GM12878 (cell line): ENCODE results near the gene GTF3C1. TPM values are rescaled to one million over a fixed set of nuclear protein-coding genes. Genes with fewer than 3 reads are reported as not detected.

Experiments used
- BMI1 ChIP-seq: fragments of 450-650 bp; IDR thresholded peaks from 2 replicates; pipeline ENCODE4 v1.6.1; 2016; ENCODE audit warnings: mild to moderate bottlenecking, moderate library complexity, borderline replicate concordance
- E2F4 ChIP-seq: IDR thresholded peaks from 2 replicates; pipeline ENCODE4 v1.6.1; 2012; ENCODE audit warnings: low read depth, low read length, improper control_type of control experiment
- E4F1 ChIP-seq: fragments of 450-650 bp; IDR thresholded peaks from 2 replicates; pipeline ENCODE4 v1.6.1; 2018; ENCODE audit warnings: borderline replicate concordance, mild to moderate bottlenecking; ENCODE audit not compliant: partially characterized antibody
- EED ChIP-seq: sonication (generic); IDR thresholded peaks from 2 replicates; pipeline ENCODE4 v1.6.1; 2016; ENCODE audit warnings: antibody characterized with exemption, low read depth
- EGR1 ChIP-seq, 2 experiments: IDR thresholded peaks; 1 replicate in 1 of 2; 2 replicates in 1 of 2; pipeline ENCODE4 v1.6.1; 2011 to 2012; ENCODE audit warnings: low read depth in 2 of 2, low read length in 2 of 2, borderline replicate concordance in 1 of 2, mild to moderate bottlenecking in 1 of 2, moderate library complexity in 1 of 2
- ETV6 ChIP-seq, 2 experiments: fragments of 450-650 bp in 1 of 2; IDR thresholded peaks in 1 of 2; conservative IDR thresholded peaks in 1 of 2; 2 replicates each; pipeline ENCODE4 v1.6.1; 2014; ENCODE audit warnings: antibody characterized with exemption in 1 of 2, borderline replicate concordance in 1 of 2, low read depth in 1 of 2, mild to moderate bottlenecking in 1 of 2, moderate library complexity in 1 of 2
- HSF1 ChIP-seq: fragments of 150-350 bp; IDR thresholded peaks from 2 replicates; pipeline ENCODE4 v1.6.1; 2014; ENCODE audit warnings: mild to moderate bottlenecking, low read depth, low read length
- IKZF2 ChIP-seq, 2 experiments: fragments of 450-650 bp; IDR thresholded peaks; 2 replicates each; pipeline ENCODE4 v1.6.1; 2017; ENCODE audit warnings: mild to moderate bottlenecking in 2 of 2, moderate library complexity in 2 of 2
- JUND ChIP-seq: IDR thresholded peaks from 2 replicates; pipeline ENCODE4 v1.6.1; 2012; ENCODE audit warnings: low read depth, mild to moderate bottlenecking, low read length, improper control_type of control experiment, moderate library complexity
- MYB ChIP-seq: fragments of 150-350 bp; IDR thresholded peaks from 2 replicates; pipeline ENCODE4 v1.6.1; 2014; ENCODE audit warnings: mild to moderate bottlenecking, low read depth, low read length, borderline replicate concordance
- NFIC ChIP-seq: IDR thresholded peaks from 2 replicates; pipeline ENCODE4 v1.6.1; 2012; ENCODE audit warnings: low read depth, mild to moderate bottlenecking, inconsistent platforms, low read length, moderate library complexity
- POU2F2 ChIP-seq: IDR thresholded peaks from 3 replicates; pipeline ENCODE4 v1.6.1; 2011; ENCODE audit warnings: low read depth, mild to moderate bottlenecking, low read length, borderline replicate concordance
- RAD21 ChIP-seq: IDR thresholded peaks from 2 replicates; pipeline ENCODE4 v1.6.1; 2011; ENCODE audit warnings: mild to moderate bottlenecking, low read depth, low read length, moderate library complexity; ENCODE audit not compliant: insufficient read depth
- RB1 ChIP-seq: fragments of 450-650 bp; formaldehyde crosslinking; IDR thresholded peaks from 2 replicates; pipeline ENCODE4 v1.6.1; 2017; ENCODE audit warnings: mild to moderate bottlenecking, borderline replicate concordance
- SIX5 ChIP-seq: IDR thresholded peaks from 2 replicates; pipeline ENCODE4 v1.6.1; 2011; ENCODE audit warnings: mild to moderate bottlenecking, low read depth, low read length, moderate library complexity; ENCODE audit not compliant: severe bottlenecking
- SREBF1 ChIP-seq: IDR thresholded peaks from 2 replicates; pipeline ENCODE4 v1.6.1; 2012; ENCODE audit warnings: mild to moderate bottlenecking, low read length
- SUZ12 ChIP-seq: fragments of 200-600 bp; sonication (generic); IDR thresholded peaks from one replicate; pipeline ENCODE4 v1.6.1; 2018; ENCODE audit warnings: antibody characterized with exemption, mild to moderate bottlenecking; ENCODE audit not compliant: unreplicated experiment
- TCF7 ChIP-seq: IDR thresholded peaks from 2 replicates; pipeline ENCODE4 v1.6.1; 2014; ENCODE audit warnings: antibody characterized with exemption, borderline replicate concordance
- ZNF687 ChIP-seq: fragments of 450-650 bp; IDR thresholded peaks from 2 replicates; pipeline ENCODE4 v1.6.1; 2017; ENCODE audit warnings: mild to moderate bottlenecking, moderate library complexity
- ZSCAN29 ChIP-seq: fragments of 450-650 bp; IDR thresholded peaks from 2 replicates; pipeline ENCODE4 v1.6.1; 2017; ENCODE audit warnings: mild to moderate bottlenecking, moderate library complexity
- polyA plus RNA-seq, 11 experiments: library from polyadenylated mRNA; depleted of rRNA in 4 of 11; unstranded in 6 of 11; stranded (reverse) in 5 of 11; fragments of >200 nt; fragmentation: Nextera tagmentation in 4 of 11; fragmentation: Illumina TruSeq in 1 of 11; extraction: Ambion mirVana in 4 of 11; extraction: Trizol in 1 of 11; gene quantifications; 1 replicate in 1 of 11; 2 replicates in 10 of 11; pipeline versions ENCODE4 v1.2.1 to v1.2.3, GENCODE V29; 2011 to 2016; ENCODE audit warnings: inconsistent platforms in 2 of 11, missing spikeins in 2 of 11, low read depth in 1 of 11
- total RNA-seq, 4 experiments: library from RNA; depleted of rRNA in 3 of 4; stranded (reverse); fragments of >200 nt in 3 of 4; fragmentation: Illumina TruSeq in 1 of 4; extraction: Trizol in 1 of 4; gene quantifications; 2 replicates each; pipeline versions ENCODE4 v1.2.1 to v1.2.3, GENCODE V29; 2013 to 2021

The GTF3C1 gene
- total and polyA plus RNA-seq, 10 of the 15 experiments (the other 5 are each of a cell fraction or from before 2014, with no cell fraction given), result 0.98 to 60.9 (median 34.3) TPM

- TF ChIP-seq NFIC, result no peak
- TF ChIP-seq RB1, result no peak
- TF ChIP-seq BMI1, result no peak
- no peak for TF ChIP-seq ETV6 (conservative IDR thresholded peaks at IDR 0.05 in 1 of 2, IDR thresholded peaks at IDR 0.05 in 1 of 2; ENCODE audit: borderline replicate concordance in 1 of 2, low read depth in 1 of 2)
- TF ChIP-seq IKZF2 (IDR thresholded peaks at IDR 0.05), result no peak
- no peak for TF ChIP-seq ZSCAN29
- no peak for TF ChIP-seq SREBF1
- no peak for TF ChIP-seq E2F4
- TF ChIP-seq EGR1 (IDR thresholded peaks at IDR 0.05; ENCODE audit: borderline replicate concordance in 1 of 2, low read depth in 2 of 2, low read length in 2 of 2), result no peak
- no peak for TF ChIP-seq RAD21
- TF ChIP-seq E4F1, result no peak
- TF ChIP-seq SIX5, result no peak
- no peak for TF ChIP-seq ZNF687
- no peak for TF ChIP-seq JUND
- TF ChIP-seq EED, result 0 out of 2 replicates have a peak, but pooled peaks have one; percentile 18
- TF ChIP-seq POU2F2, result no peak; the same call in 2 of the 3 replicates
- no peak for TF ChIP-seq MYB
- TF ChIP-seq TCF7, result no peak
- no peak for TF ChIP-seq SUZ12
- TF ChIP-seq HSF1, result no peak
These were observed 96.9 kb downstream of the GTF3C1 start (continued) for GRCh38 chr16:27452569-27453493.
